Posterior cingulate gyrus (tissue), 11 donors: Measurements from ENCODE around the gene HGF.

Experiments
- DNase-seq, 10 donors: peaks; one replicate each; pipeline versions ENCODE4 v3.0.0 to v3.0.0-alpha.2; 2020 to 2021; ENCODE audit warnings: mixed read lengths in 3 of 10
- intact Hi-C: fragments of 100-400 bp; cut with DNase I; formaldehyde crosslinking; loops from one replicate; pipeline ENCODE4 v1.15.1; 2023

Gene HGF

GRCh38 chr7:81688622-81689411, 81.0 kb downstream of the HGF start:
- no peak for DNase-seq

DNA sequence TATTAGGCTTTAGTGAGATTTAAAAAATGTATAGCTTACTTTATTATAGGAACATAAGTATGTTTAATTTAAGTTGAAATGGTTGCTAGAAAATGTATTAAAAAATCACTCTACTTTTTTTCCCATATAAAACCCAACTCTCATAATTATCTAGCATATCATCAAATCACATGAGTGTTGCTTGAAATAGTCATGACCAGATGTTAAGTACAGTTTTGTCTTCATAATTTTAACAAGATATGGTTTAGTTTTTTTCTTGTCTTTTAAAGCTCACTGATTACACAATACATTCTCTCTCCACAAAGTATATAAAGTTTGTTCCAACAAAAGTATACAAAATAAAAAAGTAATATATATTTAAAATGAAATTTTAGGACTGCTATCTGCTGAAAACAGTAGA, 82.8 kb downstream of the HGF start:
- no peak for DNase-seq
- intact Hi-C loops = no loop called here

More at GRCh38 chr7:81688622-81689411, 81.0 kb downstream of the HGF start:
- intact Hi-C loops = no loop called here

- no peak for DNase-seq
- intact Hi-C loops = no loop called here
Measured at GRCh38 chr7:81685270-81685868, 84.5 kb downstream of the HGF start.

DNA sequence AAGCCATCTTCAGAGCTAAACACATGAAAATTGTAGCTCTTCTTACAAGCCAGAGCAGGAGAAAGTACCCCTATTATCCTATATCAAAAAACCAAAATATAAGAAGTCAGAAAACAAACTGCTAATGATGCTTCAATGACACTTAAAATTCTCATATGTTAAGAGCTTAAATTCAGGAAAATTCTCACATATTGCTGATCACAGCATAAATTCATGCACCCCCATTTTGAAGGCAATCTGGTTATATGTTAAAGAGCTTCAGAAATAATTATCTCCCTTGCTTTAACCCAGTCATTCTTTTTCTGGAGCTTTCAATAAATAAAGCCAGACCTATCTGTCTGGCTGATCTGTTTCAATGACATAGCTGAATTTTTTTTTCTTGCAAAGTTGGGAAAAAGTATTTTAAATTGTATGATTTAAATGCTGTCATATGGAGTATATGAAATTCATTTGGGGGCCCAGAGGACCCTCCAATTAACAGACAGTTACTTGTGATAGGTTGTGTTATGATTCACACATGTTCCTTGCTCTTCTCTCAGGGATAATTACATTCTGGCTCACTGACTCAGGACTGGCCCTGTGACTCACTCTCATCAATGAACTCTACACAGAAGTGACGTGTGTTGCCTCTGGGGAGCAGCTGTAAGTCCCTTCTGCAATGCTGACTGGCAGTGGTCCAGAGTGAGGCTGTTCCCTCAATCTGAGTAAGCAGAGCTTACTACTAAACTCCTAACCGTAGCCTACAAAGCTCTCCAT, 85.2 kb downstream of the HGF start:
- intact Hi-C loops = no loop called here
- peak; percentile 16 to 95 (median 72) for DNase-seq

DNA sequence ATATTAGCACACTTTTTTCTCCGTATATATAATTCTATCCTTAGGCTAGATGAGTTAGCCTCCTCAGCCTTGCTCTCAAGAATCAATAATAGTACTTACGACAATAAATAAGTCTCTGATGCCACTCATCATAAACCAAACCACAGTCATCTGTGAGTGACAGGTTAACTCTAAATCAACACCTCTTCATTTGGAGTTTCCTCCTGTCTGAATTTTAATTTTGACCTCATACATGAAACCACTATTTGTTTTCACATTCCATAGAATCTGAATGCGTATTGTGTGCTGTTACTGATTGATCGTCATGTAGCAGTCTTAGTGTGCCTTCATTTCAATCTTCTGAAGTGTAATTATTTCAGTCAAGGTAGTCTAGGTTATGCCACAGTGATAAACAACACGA, 85.8 kb downstream of the HGF start:
- intact Hi-C loops = no loop called here
- DNase-seq = no peak

GRCh38 chr7:81682873-81683272, 87.0 kb downstream of the HGF start:
- DNase-seq = no peak
- intact Hi-C loops = no loop called here

GRCh38 chr7:81680120-81680519, 89.7 kb downstream of the HGF start:
- DNase-seq = no peak
- intact Hi-C loops = no loop called here

DNA sequence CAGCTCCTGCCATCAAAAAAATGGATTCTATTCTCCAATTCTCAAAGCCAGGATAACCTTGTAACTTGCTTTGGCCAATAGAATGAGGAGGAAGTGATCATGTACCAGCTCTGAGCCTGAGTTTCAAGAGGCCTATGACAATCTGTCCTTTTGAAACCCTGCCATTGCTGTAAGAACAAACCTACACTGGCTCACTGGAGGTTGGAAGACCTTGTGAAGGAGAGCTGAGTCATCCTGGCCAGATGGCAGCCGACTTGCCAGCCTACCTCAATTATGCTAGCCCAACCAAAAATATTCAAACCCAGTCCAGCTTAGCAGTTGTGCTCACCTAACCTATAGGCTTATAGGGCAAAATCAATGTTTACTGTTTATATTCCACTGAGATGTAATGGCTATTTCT, 93.0 kb downstream of the HGF start:
- peak in 2 of 10 donors; percentile 2 to 57 for DNase-seq
- intact Hi-C loops = no loop called here

DNA sequence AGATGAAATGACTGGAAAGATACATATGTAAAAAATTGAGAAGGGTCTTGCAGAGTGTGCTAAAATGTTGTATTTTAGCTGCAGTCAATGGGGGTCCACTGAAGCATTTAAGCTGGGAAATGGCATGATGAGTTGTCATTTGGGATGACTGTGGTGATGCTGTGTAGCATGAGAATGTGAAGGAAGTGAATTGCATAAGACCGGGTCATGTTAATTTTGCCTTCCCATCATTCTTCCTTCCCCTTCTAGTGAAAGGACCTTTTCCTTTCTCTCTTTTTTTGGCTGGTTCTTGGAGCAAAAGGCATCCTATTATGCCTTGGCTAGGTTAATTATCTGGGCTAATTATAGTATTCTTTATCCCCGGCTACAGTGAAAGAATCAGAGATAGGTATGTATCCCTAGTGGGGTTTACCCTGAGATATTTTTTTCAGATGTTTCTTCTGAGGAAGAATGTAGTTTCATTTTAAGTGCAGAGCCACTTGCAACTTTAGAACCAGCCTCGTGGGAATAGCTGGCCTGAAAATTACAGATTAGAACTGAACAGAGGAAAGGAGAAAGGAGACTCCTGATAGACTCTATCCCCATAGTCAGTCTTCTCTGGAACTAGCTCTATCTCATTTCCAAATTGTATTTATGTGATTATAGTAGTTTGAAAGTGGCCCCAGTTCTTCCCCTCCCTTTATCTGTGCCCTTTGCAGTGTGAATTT, 93.6 kb downstream of the HGF start:
- intact Hi-C loops = no loop called here
- no peak for DNase-seq

DNA sequence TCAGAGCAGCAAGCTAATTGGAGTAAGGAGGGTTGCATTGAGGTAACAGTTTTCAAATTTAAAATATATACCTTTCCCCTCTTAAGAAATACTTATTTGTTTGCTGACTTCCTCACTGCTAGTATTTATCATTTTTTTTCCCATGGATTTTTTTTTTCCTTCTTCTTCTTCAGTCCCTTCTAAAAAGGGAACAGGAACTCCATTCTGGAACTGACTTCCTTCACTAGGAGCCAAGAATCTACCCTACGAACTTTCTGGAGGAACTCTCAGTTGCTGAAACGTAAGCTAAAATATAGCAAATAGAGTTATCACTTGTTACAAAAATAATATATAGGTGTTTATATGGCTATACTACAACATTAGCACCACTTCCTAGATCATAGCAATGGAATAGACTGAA, 95.4 kb downstream of the HGF start:
- DNase-seq = no peak
- intact Hi-C loops = no loop called here

DNA sequence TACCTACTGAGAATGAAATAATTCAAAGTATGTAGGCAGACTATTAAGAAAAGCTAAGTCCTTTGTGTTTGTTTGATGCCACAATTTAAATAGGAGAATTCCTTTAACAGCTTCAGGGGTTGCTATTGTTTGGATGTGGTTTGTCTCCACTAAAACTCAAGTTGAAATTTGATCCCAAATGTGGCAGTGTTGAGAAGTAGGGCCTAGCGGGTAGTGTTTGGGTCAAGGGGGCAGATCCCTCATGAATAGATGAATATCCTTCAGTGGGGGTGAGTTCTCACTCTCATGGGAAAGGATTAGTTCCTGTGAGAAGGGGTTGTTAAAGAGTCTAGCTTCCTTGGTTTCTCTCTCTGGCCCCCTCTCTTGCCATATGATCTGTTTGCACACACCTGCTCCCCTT, 97.0 kb downstream of the HGF start:
- intact Hi-C loops = no loop called here
- DNase-seq = no peak

DNA sequence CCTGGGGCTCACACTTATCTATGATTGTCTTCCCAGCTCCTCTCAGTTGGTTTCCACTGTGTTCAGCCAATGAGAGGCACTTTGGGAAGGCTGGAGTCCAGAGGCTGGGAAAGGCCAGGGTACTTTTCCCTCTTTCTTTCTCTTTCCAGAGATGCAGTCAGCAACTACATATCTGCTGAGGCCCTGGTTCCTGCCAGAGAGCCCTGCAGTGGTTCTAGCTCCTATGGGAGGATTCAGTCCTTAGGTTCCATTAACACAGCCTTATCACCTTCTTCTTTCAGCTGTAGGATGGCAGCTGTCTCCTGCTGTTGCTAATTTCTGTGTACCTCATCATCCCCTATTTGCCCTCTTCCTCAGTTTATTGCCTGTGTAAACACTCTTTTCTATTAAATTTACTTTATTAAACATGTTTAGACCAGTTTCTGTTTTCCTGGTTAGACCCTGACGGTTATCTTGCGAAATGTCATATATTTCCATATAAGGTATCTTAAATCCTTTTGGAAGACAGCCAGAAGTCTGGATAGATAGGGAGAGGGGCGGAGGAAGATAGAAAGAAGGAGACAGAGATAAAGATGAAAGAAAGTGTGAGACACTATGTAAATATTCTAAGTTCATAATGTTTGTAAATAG, 100.3 kb downstream of the HGF start:
- intact Hi-C loops = no loop called here
- no peak for DNase-seq

- no peak for DNase-seq
- intact Hi-C loops = no loop called here
Measured at GRCh38 chr7:81666209-81666608, 103.6 kb downstream of the HGF start.

DNA sequence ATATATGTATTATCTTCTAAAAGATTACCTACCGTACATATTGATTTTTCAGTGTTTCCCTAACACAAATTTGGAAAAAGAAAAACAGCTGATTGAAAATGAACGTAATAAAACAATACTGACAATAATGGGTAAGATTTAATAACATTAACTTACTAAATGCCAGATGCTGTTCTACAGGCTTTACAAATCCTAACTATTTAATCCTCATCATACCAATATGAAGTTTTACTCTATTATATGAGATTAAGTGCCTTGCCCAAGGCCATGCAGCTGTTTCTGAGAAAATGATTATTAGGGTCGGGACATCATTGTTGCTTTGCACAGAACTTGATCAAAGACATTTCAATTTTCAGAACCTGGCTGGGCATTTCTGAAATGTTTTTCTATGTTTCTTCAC, 104.6 kb downstream of the HGF start:
- intact Hi-C loops = no loop called here

DNA sequence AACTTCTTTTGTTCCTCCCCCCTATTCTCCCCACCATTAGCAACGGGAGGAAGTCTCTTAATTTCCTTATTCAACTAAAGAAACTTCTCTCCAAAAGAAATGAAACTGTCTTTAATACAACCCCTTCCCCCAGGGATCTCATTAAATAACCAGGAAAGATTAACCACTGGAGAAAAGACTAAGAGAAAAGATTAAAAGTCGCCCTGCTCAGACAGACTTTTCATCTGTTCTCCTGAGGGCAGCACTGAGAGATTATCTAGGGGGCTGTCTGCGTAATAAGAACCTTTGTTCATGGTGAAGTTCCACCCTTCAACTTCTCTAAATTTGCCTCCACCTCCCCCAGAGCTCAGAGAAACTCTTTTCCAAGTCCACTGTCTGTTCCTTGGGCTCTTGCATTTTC, 105.5 kb downstream of the HGF start:
- no peak for DNase-seq
- intact Hi-C loops = no loop called here

More for the DNA sequence above, 104.6 kb downstream of the HGF start:
- DNase-seq = no peak

DNA sequence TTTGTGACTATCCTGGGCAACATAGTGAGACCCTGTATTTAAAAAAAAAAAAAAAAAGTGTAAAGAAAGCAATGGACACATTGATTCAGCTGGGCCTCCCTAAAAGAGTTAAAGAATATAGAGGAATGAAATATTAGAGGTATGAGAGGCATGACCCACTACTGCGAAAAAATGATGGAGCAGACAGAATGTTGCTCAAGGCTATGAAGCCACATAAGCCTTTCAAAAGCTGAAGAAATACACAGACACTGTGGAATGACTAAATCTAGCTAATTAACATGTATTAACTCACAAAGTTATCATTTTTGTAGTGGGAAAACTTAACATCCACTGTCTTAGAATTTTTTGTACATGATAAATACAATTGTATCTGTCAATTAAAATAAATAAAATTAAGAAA, 107.3 kb downstream of the HGF start:
- intact Hi-C loops = no loop called here

GRCh38 chr7:81659697-81660395, 110.0 kb downstream of the HGF start:
- intact Hi-C loops = no loop called here
- DNase-seq = peak in 1 of 10 donors; percentile 43

More for the DNA sequence above, 107.3 kb downstream of the HGF start:
- no peak for DNase-seq

- no peak for DNase-seq
- intact Hi-C loops = no loop called here
Measured at GRCh38 chr7:81657551-81657950, 112.3 kb downstream of the HGF start.

- no peak for DNase-seq
- intact Hi-C loops = no loop called here
Measured at GRCh38 chr7:81655271-81655670, 114.6 kb downstream of the HGF start.

DNA sequence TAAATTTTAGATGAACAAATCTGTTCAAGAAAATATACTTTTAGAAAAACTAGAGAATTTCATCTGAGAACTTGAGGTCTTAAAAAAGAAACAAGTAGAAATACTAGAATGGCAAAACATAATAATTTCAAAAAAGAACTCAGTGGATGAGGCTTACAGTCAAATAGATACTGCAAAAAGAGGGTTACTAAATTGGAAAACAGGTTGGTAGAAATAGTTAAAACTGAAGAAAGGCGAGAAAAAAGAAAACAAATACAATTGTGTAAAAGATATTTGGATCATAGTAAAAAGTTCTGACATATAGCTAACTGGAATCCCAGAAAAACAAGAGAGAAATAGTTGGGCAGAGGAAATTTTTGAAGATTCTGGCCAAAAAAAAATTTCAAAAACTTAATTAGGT, 117.6 kb downstream of the HGF start:
- intact Hi-C loops = no loop called here
- DNase-seq = no peak
